ENCODE measurements around the gene SMIM1. TPM values are rescaled to one million over a fixed set of nuclear protein-coding genes. Genes with fewer than 3 reads are reported as not detected.

Gene SMIM1
- total and polyA plus RNA-seq, 9 of the 15 experiments (the other 6 are each of a cell fraction or from before 2014, with no cell fraction given) = 2.3 to 125 (median 24.3) TPM

GRCh38 chr1:3822421-3822820, 49.9 kb downstream of the SMIM1 start (continued):
- TF ChIP-seq KLF13 (tag; IDR thresholded peaks at IDR 0.05; ENCODE audit: borderline replicate concordance, low read depth) (peak; percentile 65; the same call in 1 of the 2 replicates), ZNF785 (CRISPR knock-in tag; IDR thresholded peaks at IDR 0.05) (no peak), USF1 (CRISPR knock-in tag; IDR thresholded peaks at IDR 0.05) (peak; percentile 70), TFE3 (CRISPR knock-in tag; IDR thresholded peaks at IDR 0.05) (no peak), ZNF584 (CRISPR knock-in tag; IDR thresholded peaks at IDR 0.05; ENCODE audit: low read depth) (no peak), ZBTB9 (CRISPR knock-in tag; IDR thresholded peaks at IDR 0.05) (no peak), IRF1 (CRISPR knock-in tag; IDR thresholded peaks at IDR 0.05; ENCODE audit: borderline replicate concordance) (no peak), ZKSCAN1 (IDR thresholded peaks at IDR 0.05; ENCODE audit: low read depth, low read length) (0 out of 2 replicates have a peak, but pooled peaks have one; percentile 31), FOXA1 (IDR thresholded peaks at IDR 0.05; ENCODE audit: borderline replicate concordance) (no peak)
